ENCODE results near the gene FAM83B. TPM values are rescaled to one million over a fixed set of nuclear protein-coding genes. Genes with fewer than 3 reads are reported as not detected.

FAM83B gene
- total RNA-seq, 1 experiment from 2014 or later = 5.7 TPM

DNA sequence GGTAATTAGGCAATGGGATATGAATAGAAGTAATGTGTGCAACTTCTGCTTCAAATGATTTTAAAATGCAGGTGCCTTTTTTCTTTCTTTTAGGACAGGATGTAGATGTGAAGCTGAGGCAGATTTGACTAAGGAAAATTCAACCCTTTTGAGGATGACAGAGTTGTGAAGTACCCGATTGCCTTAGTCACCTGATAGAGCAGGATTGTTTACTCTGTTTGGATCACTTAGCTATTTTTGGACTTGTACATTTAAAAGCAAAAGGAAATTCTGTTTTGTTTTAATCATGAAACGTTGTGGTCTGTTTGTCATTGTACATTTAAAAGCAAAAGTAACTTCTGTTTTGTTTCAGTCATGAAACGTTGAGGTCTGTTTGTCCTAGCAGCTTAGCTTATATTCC lies 143.4 kb downstream of the FAM83B start:
- no peak overlapping the region for H3T11ph ChIP-seq (ENCODE audit: low read length)
- Mint-ChIP-seq H3K4me3 (no peak overlapping the region), H3K36me3 (ENCODE audit: insufficient read depth in 1 of 3, low read depth in 3 of 3) (no peaks in the 10 kb centered on the region; a peak in 2 of 7 replicates), H3K27ac (no peak overlapping the region), H3K4me1 (peaks cover 3% of the 10 kb centered on the region in 2 experiments; a peak in 2 of 4 replicates), H3K27me3 (ENCODE audit: low read depth) (no peaks in the 10 kb centered on the region; the same call in none of the 2 replicates), H3K9me3 (peaks cover 7 to 12% of the 10 kb centered on the region in 2 experiments; a peak in 3 of 5 replicates)
- no peak overlapping the region for H2BK5ac ChIP-seq (ENCODE audit: insufficient read length, low read length)
- H3K56ac ChIP-seq (ENCODE audit: insufficient read length, low read depth, low read length) = no peak overlapping the region
- H2BK15ac ChIP-seq (ENCODE audit: low read depth, low read length) = no peak overlapping the region
- H3K9me3 ChIP-seq (ENCODE audit: control insufficient read depth, low read depth, low read length) = no peaks in the 10 kb centered on the region
- H2BK20ac ChIP-seq (ENCODE audit: low read depth, low read length, poor library complexity, severe bottlenecking) = no peak overlapping the region
- no peak overlapping the region for H2AFZ ChIP-seq (ENCODE audit: low read length)
- no peak overlapping the region for H2BK120ac ChIP-seq (ENCODE audit: low read depth, low read length, poor library complexity, severe bottlenecking)
- H4K8ac ChIP-seq (replicated peaks; ENCODE audit: insufficient read length, low read depth, low read length) = no peak overlapping the region
- no peak overlapping the region for H3K14ac ChIP-seq (ENCODE audit: insufficient read depth, low read length)
- H3K23me2 ChIP-seq (ENCODE audit: insufficient read length, low read depth, low read length, poor library complexity, severe bottlenecking) = no peaks in the 10 kb centered on the region
- no peaks in the 10 kb centered on the region for H3K4me1 ChIP-seq (ENCODE audit: insufficient read depth, low read length)
- H3K23ac ChIP-seq (ENCODE audit: insufficient read length, low read depth, low read length) = no peak overlapping the region
- H4K91ac ChIP-seq (ENCODE audit: insufficient read length, low read depth, low read length) = no peak overlapping the region
- no peaks in the 10 kb centered on the region for H3K27me3 ChIP-seq (ENCODE audit: insufficient read depth, low read length)
- no peak overlapping the region for H3K4ac ChIP-seq (ENCODE audit: low read depth, low read length)
- DNase-seq = no peak
- no peak overlapping the region for H3K27ac ChIP-seq (ENCODE audit: insufficient read length, low read depth, low read length)
- H4K20me1 ChIP-seq (ENCODE audit: control insufficient read depth, insufficient read depth, insufficient read length) = no peaks in the 10 kb centered on the region
- H3K9ac ChIP-seq (ENCODE audit: extremely low read depth, insufficient read length, low read length) = no peak overlapping the region
- TF ChIP-seq, protein P1, sequence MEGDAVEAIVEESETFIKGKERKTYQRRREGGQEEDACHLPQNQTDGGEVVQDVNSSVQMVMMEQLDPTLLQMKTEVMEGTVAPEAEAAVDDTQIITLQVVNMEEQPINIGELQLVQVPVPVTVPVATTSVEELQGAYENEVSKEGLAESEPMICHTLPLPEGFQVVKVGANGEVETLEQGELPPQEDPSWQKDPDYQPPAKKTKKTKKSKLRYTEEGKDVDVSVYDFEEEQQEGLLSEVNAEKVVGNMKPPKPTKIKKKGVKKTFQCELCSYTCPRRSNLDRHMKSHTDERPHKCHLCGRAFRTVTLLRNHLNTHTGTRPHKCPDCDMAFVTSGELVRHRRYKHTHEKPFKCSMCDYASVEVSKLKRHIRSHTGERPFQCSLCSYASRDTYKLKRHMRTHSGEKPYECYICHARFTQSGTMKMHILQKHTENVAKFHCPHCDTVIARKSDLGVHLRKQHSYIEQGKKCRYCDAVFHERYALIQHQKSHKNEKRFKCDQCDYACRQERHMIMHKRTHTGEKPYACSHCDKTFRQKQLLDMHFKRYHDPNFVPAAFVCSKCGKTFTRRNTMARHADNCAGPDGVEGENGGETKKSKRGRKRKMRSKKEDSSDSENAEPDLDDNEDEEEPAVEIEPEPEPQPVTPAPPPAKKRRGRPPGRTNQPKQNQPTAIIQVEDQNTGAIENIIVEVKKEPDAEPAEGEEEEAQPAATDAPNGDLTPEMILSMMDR (conservative IDR thresholded peaks at IDR 0.05) = no peak
- no peak overlapping the region for H3K18ac ChIP-seq (ENCODE audit: insufficient read length, low read depth, low read length)
- no peaks in the 10 kb centered on the region for H3K79me2 ChIP-seq (ENCODE audit: insufficient read depth, low read length)
- H4K5ac ChIP-seq (ENCODE audit: insufficient read length, low read depth, low read length) = no peak overlapping the region
- no peak overlapping the region for H2AK5ac ChIP-seq (ENCODE audit: insufficient read length, low read length)
- no peak overlapping the region for H2BK12ac ChIP-seq (ENCODE audit: insufficient read length, low read depth, low read length)
- WGBS (ENCODE audit: extremely low coverage, insufficient read length, low lambda C conversion rate) = no CpG with 5 or more reads among the region's 3 CpGs
- no peak overlapping the region for H3K4me2 ChIP-seq (ENCODE audit: insufficient read depth, insufficient read length, low read length)
- H3K79me1 ChIP-seq (ENCODE audit: insufficient read depth, low read depth, low read length, poor library complexity, severe bottlenecking) = no peaks in the 10 kb centered on the region

Measured in H9 (cell line).